ENCODE results near the gene TRAM2. TPM values are rescaled to one million over a fixed set of nuclear protein-coding genes. Genes with fewer than 3 reads are reported as not detected.

TRAM2 gene
- polyA plus RNA-seq, 3 donors: 41.7 to 47.6 (median 46.8) TPM

GRCh38 chr6:52534363-52534762, 42.5 kb downstream of the TRAM2 start:
- DNase-seq (ENCODE audit: low read depth in 3 of 3, low spot score in 2 of 3): no peak

- no peak for DNase-seq (ENCODE audit: low read depth in 3 of 3, low spot score in 2 of 3)
Measured at GRCh38 chr6:52533491-52533890, 43.4 kb downstream of the TRAM2 start.

DNA sequence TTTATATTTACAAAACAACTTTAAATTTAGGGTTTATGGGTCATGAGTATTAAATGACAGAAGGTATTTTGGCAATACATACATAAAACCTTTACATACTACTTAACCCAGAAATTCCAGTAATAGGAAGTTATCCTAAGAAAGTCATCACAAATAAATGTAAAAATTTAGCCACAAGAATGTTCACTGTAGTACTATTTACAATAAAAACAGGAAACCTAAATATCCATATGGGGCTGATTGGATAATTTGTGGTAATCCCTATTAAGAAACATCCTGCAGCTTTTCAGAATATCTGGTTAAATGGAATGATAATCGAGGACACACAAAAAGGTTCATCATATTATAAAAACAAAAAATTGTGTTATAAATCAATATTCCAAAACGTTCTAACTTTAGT, 44.4 kb downstream of the TRAM2 start:
- DNase-seq (ENCODE audit: low read depth in 3 of 3, low spot score in 2 of 3): no peak

GRCh38 chr6:52531834-52532233, 45.0 kb downstream of the TRAM2 start:
- no peak for DNase-seq (ENCODE audit: low read depth in 3 of 3, low spot score in 2 of 3)

DNA sequence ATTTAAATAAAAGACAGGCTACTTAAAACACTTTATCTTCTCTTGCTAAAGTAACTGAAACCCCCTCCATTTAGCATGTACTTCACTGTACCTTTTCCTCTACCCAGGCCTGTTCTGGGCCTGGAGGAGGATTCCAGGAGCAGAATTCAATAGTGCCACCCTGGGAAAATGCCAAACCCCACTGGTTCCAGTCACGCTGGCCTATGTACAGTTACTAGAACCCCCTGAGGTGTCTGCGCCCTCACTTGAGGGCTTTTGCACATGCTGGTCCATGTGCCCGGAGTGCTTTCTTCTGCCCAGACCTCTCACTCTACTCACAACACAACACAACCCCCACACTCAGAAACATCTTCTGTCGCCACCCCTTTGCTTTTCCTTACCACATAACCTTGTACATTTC, 45.5 kb downstream of the TRAM2 start:
- no peak for DNase-seq (ENCODE audit: low read depth in 3 of 3, low spot score in 2 of 3)

- DNase-seq (ENCODE audit: low read depth in 3 of 3, low spot score in 2 of 3): no peak
Measured at GRCh38 chr6:52530351-52530750, 46.5 kb downstream of the TRAM2 start.

DNA sequence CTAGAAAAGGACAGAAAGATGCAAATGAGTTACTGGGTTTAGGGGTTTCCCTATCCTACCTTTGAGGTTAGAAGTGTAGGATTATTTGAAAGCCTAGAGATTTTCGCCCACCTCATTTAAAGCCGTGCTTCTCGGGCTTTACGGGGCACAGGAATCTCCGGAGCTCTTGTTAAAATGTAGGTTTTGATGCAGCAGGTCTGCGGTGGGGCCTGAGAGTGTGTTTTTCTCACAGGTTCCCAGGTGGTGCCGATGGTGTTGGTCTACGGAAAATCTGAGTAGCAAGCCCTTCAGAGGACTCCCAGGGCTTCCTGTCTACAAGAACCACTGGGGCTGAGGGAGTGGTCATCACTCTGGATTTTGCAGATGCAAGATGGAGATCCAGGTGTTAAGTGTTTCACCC, 47.5 kb downstream of the TRAM2 start:
- no peak for DNase-seq (ENCODE audit: low read depth in 3 of 3, low spot score in 2 of 3)

- DNase-seq (ENCODE audit: low read depth in 3 of 3, low spot score in 2 of 3): no peak
Measured at GRCh38 chr6:52527436-52527835, 49.4 kb downstream of the TRAM2 start.

- DNase-seq (ENCODE audit: low read depth in 3 of 3, low spot score in 2 of 3): no peak
Measured at GRCh38 chr6:52526634-52527033, 50.2 kb downstream of the TRAM2 start.

GRCh38 chr6:52524918-52525317, 51.9 kb downstream of the TRAM2 start:
- DNase-seq (ENCODE audit: low read depth in 3 of 3, low spot score in 2 of 3): no peak

GRCh38 chr6:52523378-52524142, 53.3 kb downstream of the TRAM2 start:
- no peak for DNase-seq (ENCODE audit: low read depth in 3 of 3, low spot score in 2 of 3)

DNA sequence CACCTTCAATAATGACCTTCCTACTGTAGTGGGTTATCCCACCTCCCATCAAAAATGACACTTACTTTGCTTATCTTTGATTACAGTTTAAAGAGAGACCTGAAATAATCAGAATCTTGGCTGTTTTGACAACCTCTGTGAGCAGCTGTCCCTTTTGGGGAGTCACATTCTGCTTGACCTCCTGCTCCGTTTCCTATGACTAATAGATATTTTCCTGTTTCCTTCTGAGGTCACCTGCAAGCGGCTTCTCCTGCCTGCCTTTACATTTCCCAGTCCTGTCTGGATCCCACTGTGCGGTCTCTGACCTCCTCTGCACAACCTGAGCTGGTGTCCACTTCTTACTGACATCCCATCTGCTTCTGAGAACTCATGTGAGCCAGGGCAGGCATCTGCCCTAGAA, 54.2 kb downstream of the TRAM2 start:
- DNase-seq (ENCODE audit: low read depth in 3 of 3, low spot score in 2 of 3): no peak

DNA sequence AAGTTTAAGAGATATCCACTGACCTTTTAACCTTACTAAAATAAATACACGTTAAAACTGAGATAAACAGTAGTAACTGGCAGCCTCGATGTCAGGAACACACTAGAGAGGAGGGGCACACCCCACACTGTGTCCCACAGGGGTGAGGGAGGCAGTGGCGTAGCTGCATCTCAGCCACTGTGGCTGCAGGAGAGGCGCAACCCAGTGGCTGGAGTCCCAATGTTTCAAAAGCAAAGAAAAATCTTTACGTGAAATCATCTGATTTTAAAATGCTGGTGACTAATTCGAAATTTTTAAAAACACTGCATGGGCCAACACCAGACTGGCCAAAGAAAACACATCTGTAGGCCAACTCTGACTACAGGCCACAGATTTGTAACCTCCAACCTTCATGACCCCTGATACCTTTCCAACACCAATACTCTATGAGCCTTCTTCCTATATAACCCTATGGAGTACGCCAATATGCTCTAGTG, 54.7 kb downstream of the TRAM2 start:
- no peak for DNase-seq (ENCODE audit: low read depth in 3 of 3, low spot score in 2 of 3)

DNA sequence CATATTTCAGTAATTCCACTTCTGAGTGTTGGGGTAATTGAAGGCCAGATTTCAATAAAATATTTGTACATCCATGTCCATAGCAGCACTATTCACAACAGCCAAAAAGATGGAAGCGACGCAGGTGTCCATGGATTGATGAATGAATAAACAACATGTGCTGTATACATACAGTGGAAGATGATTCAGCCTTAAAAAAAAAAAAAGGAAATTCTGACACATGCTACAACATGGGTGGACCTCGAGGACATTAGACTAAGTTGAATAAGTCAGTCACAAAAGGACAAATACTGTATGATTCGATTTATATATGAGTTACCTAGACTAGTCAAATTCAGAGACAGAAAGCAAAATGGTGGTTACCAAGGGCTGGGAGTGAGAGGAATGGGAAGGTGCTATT, 57.2 kb downstream of the TRAM2 start:
- DNase-seq (ENCODE audit: low read depth in 3 of 3, low spot score in 2 of 3): no peak

- DNase-seq (ENCODE audit: low read depth in 3 of 3, low spot score in 2 of 3): no peak
Measured at GRCh38 chr6:52518279-52518945, 58.4 kb downstream of the TRAM2 start.

GRCh38 chr6:52517502-52518278, 59.2 kb downstream of the TRAM2 start:
- no peak for DNase-seq (ENCODE audit: low read depth in 3 of 3, low spot score in 2 of 3)

GRCh38 chr6:52516943-52517342, 59.9 kb downstream of the TRAM2 start:
- DNase-seq (ENCODE audit: low read depth in 3 of 3, low spot score in 2 of 3): no peak

- DNase-seq (ENCODE audit: low read depth in 3 of 3, low spot score in 2 of 3): no peak
Measured at GRCh38 chr6:52516269-52516668, 60.6 kb downstream of the TRAM2 start.

DNA sequence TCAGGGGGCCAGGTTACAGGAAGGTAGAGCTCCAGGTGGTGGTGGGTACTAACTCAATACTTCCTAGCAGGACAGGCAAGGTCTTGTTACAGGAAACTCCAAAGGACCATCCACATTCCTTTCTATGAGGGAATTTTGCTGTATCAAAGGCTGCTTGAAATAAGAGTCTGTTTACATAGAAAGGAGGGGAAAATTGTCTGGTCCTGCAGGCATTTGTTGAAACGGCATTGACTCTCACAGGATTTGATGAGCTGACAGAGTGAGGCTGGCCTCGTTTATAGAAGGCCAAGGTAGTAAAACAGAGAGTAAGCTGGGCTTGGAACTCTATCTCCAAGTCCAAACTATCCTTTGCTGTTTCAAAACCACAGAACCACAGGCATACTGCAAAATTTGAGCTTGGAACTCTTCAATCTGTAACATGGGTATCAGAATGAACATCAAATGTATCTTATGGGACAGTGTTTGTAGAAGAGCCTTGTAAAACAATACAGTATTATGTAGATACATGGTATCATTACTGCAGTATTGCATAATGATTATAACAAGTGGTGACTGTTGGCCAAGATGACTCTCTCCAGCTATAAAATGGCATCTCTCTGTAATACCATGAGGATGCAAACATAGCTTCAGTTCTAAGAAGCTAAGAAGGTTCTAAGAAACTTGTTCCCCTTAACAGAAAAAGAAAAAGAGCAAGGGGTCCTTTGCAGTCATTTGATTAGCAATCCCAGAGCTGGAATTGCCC, 61.5 kb downstream of the TRAM2 start:
- DNase-seq (ENCODE audit: low read depth in 3 of 3, low spot score in 2 of 3): no peak

- DNase-seq (ENCODE audit: low read depth in 3 of 3, low spot score in 2 of 3): no peak
Measured at GRCh38 chr6:52514514-52514913, 62.3 kb downstream of the TRAM2 start.

DNA sequence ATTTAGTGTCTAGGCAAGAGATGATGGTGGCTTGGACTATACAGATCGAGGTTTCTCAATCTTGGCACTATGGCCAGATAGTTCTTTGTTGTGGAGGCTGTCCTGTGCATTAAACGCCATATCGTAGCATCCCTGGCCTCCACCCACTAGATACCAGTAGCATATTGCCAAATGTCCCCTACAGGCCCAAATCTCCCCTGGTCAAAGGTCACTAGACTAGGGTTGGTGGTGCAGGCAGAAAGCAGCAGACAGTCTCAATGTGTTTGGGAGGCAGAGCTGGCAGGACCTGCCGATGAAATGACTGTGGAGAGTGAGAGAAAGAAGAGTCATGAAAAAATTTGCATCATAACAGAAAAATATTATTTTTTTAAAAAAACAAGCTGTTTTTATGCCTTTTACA, 63.0 kb downstream of the TRAM2 start:
- DNase-seq (ENCODE audit: low read depth in 3 of 3, low spot score in 2 of 3): no peak
